ENCODE data around the gene GPR42.

- no peak for TF ChIP-seq POLR2A (IDR thresholded peaks at IDR 0.05; ENCODE audit: extremely low read depth, insufficient read length)
- TF ChIP-seq CTCF (IDR thresholded peaks at IDR 0.05; ENCODE audit: low read depth, low read length): no peak
- TF ChIP-seq MYC (IDR thresholded peaks at IDR 0.05; ENCODE audit: low read depth, low read length): no peak
- TF ChIP-seq, protein P1, sequence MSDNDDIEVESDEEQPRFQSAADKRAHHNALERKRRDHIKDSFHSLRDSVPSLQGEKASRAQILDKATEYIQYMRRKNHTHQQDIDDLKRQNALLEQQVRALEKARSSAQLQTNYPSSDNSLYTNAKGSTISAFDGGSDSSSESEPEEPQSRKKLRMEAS (IDR thresholded peaks at IDR 0.05; ENCODE audit: low read depth, low read length): no peak
These were observed 12.7 kb downstream of the GPR42 start for GRCh38 chr19:35383536-35383935.
